Dermis blood vessel endothelial cell (primary cell): Measurements from ENCODE around the gene SLC8A1. TPM values are rescaled to one million over a fixed set of nuclear protein-coding genes. Genes with fewer than 3 reads are reported as not detected.

Source experiments
- DNase-seq: peaks from one replicate; pipeline ENCODE4 v3.0.0; 2010
- total RNA-seq: library from RNA; depleted of rRNA; stranded (reverse); fragments of >200 nt; gene quantifications from 2 replicates; pipeline ENCODE4 v1.2.3, GENCODE V29; 2014

SLC8A1 gene
- 0.47 and 1.5 TPM in 2 replicates for total RNA-seq

DNA sequence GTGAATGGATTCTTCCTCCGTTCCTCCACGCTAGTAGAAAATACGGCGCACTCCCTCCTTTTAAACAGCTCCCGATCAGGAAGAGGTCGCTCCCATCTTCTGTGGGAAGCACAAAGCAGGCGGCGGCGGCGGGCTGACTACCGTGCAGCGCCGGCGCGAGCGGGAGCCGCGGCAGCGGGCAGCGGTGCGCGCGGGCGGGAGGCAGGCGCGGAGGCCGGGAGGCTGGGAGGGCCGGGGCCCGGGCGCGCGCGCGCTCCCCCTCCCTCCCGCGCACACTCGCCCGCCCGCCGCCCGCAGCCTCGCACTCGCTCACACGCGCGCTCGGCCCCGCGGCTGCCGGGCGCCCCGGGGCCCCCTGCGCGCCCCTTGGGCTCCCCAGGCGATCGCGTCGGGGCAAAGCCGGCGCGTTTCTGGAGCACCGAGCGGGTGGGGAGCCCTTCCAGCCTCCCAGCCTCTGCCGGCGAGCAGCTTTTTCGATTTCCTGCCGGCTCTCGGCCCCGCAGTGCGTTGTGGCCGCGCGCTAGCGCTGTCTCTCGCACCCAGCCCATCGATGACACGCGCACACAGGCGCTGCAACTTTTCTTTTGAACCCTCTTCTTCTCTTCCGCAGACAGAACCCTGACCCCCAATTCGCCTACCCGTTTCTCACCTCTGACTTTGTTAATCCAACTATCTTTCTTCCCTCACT is at the start of gene SLC8A1:
Gene SLC8A1, minus strand, starts transcription at position 173 of the 688 bp plus-strand sequence.
- peak; percentile 33 for DNase-seq

GRCh38 chr2:40499437-40499836 is 47.5 kb upstream of the SLC8A1 start:
- DNase-seq, result no peak

DNA sequence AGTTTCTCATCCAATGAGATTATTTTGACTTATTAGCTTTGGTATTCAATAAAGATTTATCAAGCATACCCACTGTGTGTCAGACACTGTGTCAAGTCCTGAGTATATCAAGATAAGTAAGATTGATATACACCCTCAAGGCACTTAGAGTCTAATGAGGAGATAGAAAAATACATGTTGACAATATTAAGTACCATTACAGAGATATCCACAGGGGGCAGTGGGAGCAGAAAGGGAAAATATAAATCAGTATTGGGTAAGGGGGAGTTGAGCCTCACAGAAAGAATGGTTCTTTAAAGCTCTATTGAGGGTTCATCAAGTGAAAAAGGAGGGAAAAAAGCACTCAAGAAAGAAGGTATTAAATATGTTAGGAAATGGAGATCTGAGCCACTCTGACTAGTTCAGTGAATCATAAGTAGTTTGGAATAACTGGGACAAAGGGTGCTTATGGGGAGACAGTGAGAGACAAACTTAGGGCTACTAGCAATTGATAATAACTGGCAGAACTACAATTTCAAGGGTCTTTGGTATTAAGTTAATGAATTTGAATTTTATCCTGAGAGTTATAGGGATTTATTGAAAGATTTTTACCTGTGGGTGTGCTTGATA is 45.5 kb upstream of the SLC8A1 start:
- no peak for DNase-seq

DNA sequence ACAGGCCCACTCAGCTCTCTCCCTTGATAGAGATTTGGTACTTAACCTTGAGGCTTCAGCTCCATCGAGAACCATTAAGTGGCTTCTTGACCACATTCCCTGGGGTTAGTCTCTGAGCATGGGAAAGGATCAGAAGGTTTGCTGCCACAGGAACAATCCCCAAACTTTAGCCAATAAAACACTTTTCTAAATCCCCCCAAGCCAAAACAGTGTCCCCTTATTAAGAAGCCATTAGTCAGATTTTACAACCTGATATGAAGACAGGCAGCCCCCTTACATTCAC is 37.7 kb upstream of the SLC8A1 start:
- no peak for DNase-seq

- DNase-seq, result peak; percentile 18
Measured at GRCh38 chr2:40488927-40489677, 37.2 kb upstream of the SLC8A1 start.

DNA sequence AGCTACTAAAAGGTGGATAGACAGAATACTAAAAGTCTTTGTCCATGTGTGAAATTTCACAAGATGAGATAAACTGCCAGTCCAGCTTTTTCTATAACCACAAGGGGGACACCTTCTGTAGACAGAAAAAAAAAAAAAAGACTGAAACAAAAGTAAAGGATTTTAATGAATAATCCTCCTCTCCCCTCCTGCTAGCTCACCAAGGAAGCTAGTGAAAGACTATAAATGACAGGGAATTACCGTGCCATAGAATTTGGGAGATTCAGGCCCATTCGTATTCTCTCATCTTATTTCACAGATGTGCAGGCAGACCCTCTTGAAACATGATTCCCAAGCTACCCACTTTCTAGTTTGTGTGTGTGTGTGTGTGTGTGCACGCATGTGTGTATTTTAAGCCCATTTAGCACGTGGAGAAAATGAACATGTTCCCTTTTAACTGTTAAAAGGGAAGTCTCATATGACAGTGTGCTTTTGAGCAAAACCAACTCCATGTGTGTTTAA is 36.3 kb upstream of the SLC8A1 start:
- peak; percentile 34 for DNase-seq

DNA sequence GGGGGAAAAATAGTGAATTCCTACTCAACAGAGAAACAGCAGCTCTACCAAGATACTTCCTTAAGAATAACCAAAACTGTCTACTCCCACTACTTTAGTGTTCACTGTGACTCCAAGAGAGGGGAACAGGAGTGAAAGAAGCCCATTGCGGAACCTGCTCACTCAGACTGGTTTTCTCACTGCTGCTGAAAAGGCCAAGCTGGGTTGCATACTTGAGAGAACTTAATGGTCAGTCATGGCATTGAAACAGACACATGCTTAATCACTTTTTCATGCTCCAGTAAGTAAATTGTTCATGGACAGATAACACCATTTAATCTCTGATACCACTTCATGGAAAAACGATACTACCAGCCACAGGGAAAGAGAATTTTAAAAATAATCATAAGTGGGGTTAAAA is 35.7 kb upstream of the SLC8A1 start:
- DNase-seq, result no peak

GRCh38 chr2:40485854-40486253 is 34.0 kb upstream of the SLC8A1 start:
- no peak for DNase-seq

- no peak for DNase-seq
Measured at GRCh38 chr2:40485318-40485717, 33.4 kb upstream of the SLC8A1 start.

DNA sequence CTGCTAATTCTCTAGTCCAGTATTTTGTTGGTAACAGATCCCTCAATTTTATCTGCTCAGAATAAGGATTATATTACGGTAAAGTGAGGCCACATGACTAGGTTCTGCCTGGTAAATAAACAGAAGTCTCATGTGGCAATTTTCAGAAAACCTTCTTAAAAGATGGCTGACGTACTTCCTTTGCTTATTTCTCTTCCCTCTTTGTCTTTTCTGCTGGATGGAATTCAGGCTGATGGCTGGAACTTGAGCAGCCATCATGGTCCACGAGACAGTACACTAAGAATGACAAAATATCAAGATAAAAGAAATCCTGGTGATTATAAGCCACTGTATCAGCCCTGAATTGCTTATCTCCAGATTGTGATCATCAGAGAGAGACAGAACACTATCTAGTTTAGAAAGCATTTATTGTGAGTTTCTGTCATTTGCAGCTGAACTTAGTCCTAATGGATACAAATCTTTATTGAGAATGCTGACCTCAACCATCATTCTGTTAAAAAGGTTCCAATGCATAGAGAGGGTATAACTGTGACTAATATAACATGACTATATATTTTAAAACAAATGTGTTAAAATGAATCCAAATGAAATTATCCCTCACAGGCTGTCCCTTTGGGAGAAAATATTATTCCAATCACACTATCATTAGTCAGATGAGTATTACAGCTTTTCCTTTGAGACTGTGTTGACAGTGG is 31.8 kb upstream of the SLC8A1 start:
- no peak for DNase-seq

GRCh38 chr2:40480596-40480995 is 28.7 kb upstream of the SLC8A1 start:
- DNase-seq, result no peak

- DNase-seq, result no peak
Measured at GRCh38 chr2:40480073-40480472, 28.2 kb upstream of the SLC8A1 start.

GRCh38 chr2:40477361-40477760 is 25.5 kb upstream of the SLC8A1 start:
- no peak for DNase-seq

DNA sequence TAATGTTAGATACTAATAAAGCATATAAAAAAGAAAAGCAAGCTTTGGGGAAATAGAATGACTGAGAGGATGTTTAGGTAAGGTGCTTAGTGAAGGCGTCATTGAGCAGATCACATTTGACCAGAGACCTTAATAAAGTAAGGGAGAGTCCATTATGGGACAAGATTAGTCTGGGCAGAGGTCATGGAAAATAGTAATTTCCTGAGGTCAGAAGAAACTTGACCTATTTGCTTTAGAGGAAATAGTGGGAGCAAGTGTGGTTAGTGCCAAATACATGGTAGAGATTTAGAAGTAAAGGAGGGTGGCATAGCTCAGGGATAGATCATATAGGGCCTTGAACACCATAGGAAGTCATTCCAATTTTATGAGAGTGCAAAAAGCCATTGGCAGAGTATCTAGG is 24.5 kb upstream of the SLC8A1 start:
- no peak for DNase-seq

- no peak for DNase-seq
Measured at GRCh38 chr2:40474306-40474705, 22.4 kb upstream of the SLC8A1 start.

DNA sequence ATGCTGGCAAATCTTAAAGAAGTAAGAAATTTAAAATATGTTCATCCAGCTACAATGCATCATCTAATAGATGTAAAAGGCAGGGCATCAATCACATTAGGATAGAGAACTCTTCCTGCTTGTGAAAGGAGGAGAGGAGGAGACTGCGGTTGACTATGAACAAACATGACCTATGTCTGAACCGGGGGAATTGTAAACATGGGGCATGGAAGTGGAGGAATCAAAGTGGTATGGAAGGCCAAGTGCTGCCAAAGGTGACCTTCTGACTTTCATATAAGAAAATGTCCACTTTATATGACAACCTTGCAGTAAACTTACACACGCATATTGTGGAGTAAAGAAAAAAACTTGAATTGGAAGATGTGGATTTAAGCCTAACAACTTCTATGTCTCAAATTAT is 20.0 kb upstream of the SLC8A1 start:
- DNase-seq, result no peak

DNA sequence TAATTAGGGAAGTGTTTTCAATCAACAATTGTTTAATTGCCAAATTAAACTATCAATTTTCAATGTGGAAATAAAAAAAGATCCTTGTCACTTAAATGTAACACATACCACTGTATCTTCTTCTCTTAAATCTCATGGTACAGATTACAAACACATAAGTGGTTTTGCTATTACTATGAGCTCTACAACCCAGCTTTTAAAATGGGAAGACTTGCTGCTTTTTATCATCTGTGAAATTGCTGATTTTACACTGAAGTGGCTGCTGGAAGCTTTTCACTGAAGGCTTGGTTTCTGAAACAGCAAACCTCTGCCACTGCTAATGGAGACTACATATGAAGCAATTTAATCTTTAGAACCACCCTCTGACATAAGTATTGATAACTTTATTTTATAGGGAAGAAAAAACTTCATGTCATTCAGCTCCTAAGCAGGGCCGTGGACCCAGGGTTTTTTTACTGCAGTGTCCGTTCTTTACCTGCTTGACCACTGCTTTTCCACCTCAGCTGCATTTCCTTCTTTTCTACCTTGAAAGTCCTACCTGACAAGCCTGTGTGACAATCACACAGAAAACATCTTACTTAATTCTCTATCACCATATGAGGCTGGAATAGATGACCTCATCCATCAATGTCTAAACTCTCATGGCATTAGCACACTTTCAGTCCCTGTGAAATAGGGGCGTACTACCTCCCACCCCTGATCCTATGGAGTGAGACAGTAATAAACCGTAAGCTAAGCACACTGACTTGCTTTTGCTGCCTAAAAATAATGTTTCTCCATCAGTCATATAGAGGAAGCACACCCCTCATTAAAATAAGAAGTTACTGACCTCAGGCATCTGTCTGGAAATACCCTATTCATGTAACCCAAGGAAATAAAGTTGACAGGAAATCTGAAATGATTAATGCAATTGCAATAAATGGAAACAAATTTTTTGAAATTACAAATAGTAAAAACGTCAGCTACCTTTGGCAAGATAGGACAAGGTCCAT is 19.2 kb upstream of the SLC8A1 start:
- DNase-seq, result no peak

DNA sequence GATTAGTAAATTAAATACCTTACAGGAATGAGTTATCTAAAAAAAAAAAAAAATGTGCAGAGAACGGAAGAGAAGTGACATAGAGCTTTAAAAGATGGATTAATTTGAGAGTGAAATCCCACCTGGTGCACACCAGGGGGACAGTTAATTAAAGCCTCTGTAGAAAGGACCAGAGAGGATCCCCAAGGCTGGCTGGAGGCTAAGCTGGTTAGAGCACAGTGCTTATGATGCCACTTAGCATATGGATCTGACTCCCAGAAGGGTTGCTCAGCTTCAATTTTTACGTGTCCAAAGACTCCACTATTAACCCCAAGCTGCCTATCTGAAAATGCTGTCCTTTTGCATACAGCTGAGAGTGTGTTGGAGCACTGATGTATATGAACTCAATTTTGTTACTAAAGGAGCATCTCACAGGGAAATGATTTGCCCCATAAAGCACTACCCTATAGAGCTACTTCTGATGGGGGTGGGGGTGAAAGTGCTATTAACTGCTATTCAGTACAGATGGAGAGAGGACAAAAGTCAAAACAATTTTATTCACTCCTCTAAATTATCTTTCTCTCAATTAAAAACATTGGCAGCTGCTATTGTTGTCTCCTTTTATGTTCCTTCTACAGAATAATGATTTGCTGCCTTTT is 15.2 kb upstream of the SLC8A1 start:
- no peak for DNase-seq

GRCh38 chr2:40466332-40466906 is 14.5 kb upstream of the SLC8A1 start:
- DNase-seq, result no peak

DNA sequence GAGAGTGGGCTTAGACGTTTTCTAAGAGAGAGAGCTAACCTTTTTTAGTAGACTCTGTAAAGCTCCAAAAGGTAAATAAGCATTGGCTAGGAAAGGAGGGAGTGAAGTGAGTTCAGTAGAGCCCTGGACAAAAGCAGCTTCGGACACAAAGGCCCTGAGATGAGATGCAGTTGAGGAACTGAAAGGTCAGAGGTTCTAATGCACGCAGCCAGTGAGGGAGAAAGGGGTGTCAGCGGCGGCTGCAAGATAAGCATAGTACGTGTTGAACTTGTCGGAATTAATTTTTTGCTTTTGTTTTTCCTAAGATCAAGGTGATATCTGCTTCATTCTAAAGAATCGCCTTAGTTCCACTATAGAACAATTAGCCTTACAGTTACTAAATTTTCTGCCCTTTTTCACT is 11.2 kb upstream of the SLC8A1 start:
- no peak for DNase-seq

DNA sequence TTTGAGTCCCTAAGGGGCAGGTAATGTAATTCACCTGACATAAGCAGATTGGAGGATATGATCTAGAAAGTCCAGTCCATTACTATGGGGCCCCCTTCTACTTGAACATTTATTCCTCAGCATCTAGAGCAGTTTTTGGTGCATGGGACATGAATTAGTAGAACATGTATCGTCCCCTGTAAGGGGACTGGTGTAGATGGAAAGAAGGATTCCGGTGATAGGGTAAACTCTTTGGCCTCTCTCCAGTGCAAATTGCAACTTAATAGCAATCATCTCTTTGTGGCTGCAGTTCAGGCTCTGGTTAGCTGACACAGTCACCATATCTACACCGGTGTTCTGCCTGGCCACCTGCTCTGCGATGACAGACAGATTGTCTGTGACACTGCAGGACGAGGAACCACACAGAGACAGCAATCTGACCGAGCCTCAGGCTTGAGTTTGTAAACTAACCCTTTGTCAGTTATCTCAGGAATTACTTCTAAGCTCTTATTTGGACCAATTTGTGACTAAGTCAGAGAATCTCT is 6.4 kb upstream of the SLC8A1 start:
- no peak for DNase-seq
